K562 (cell line): Measurements from ENCODE around the gene LRRC7. TPM values are rescaled to one million over a fixed set of nuclear protein-coding genes. Genes with fewer than 3 reads are reported as not detected.

Experiments
- ATAC-seq: fragments of 200-7000 bp; cut with Tn5 transposase; 3 replicates; pipeline ENCODE4 v1.9.1; 2020; ENCODE audit warnings: moderate library complexity
- BruUV-seq: library from RNA; stranded (reverse); fragments of 400-500 nt; replicated peaks from 2 replicates; lab custom pipeline; 2021; lab: Mats Ljungman, UMichigan
- CTCF ChIA-PET: fragments of 300-600 bp; formaldehyde crosslinking; extraction: SDS; loops from one replicate; lab custom pipeline; 2021; ENCODE audit warnings: low intra/inter-chr PET ratio; lab: Yijun Ruan, JAX
- POLR2A ChIA-PET: fragments of 300-600, 350-650 bp; sonication (Branson Sonifier 250); formaldehyde crosslinking; extraction: SDS; loops from one replicate; lab custom pipeline; 2021; ENCODE audit warnings: antibody characterized with exemption, inconsistent platforms; lab: Yijun Ruan, JAX
- DNase-seq, 4 experiments: peaks; one replicate each; pipeline versions ENCODE4 v3.0.0 to v3.0.0-alpha.2; 2011 to 2018; ENCODE audit warnings: low spot score in 3 of 4, mixed read lengths in 3 of 4; ENCODE audit errors: extremely low read depth in 1 of 4
- FAIRE-seq: peaks from 2 replicates; lab custom pipeline; 2011; peaks lifted over from hg19 to GRCh38; lab: Jason Lieb, UNC
- H2AFZ ChIP-seq: 2 replicates; pipeline ENCODE4 v1.6.0; 2011; ENCODE audit warnings: low read depth, low read length, control low read depth, inconsistent platforms
- H3K27ac ChIP-seq: fragments of 200-600 bp; 3 replicates; pipeline ENCODE4 v1.8.0; 2011; ENCODE audit warnings: low read depth, mild to moderate bottlenecking, control low read depth, inconsistent platforms, low read length, moderate library complexity, mixed read lengths; ENCODE audit errors: extremely low read depth
- H3K27me3 ChIP-seq, 2 experiments: fragments of 300-600 bp in 1 of 2; 2 replicates in 1 of 2; 3 replicates in 1 of 2; pipeline versions ENCODE4 v1.6.0 to v1.8.0; 2011; ENCODE audit warnings: inconsistent platforms in 2 of 2, low read length in 2 of 2, mild to moderate bottlenecking in 1 of 2, mixed read lengths in 1 of 2, moderate library complexity in 1 of 2; ENCODE audit not compliant: control insufficient read depth in 2 of 2, insufficient read depth in 2 of 2
- H3K36me3 ChIP-seq: fragments of 300-600 bp; 3 replicates; pipeline ENCODE4 v1.8.0; 2011; ENCODE audit warnings: mild to moderate bottlenecking, low read length, inconsistent platforms; ENCODE audit not compliant: control insufficient read depth, insufficient read depth
- H3K4me1 ChIP-seq, 2 experiments: fragments of 200-600 bp in 1 of 2; replicated peaks in 1 of 2; 2 replicates in 1 of 2; 3 replicates in 1 of 2; pipeline versions ENCODE4 v1.5.1 to v1.8.0; 2011; ENCODE audit warnings: inconsistent platforms in 2 of 2, low read length in 2 of 2, mild to moderate bottlenecking in 1 of 2, mixed read lengths in 1 of 2, moderate library complexity in 1 of 2; ENCODE audit not compliant: control insufficient read depth in 2 of 2, insufficient read depth in 2 of 2
- H3K4me2 ChIP-seq: 2 replicates; pipeline ENCODE4 v1.6.1; 2011; ENCODE audit warnings: low read length, control low read depth, inconsistent platforms, mixed read lengths; ENCODE audit not compliant: insufficient read depth
- H3K4me3 ChIP-seq: fragments of 200-600 bp; sonication (generic), shearing (Covaris generic); 2 replicates; pipeline ENCODE4 v1.5.1; 2016; ENCODE audit warnings: control low read depth, inconsistent platforms
- H3K79me2 ChIP-seq: fragments of 200-600 bp; 3 replicates; pipeline ENCODE4 v1.8.0; 2011; ENCODE audit warnings: low read length, inconsistent platforms; ENCODE audit not compliant: control insufficient read depth, insufficient read depth
- H3K9ac ChIP-seq, 2 experiments: 2 replicates each; pipeline versions ENCODE4 v1.6.0 to v1.6.1; 2011; ENCODE audit warnings: low read depth in 2 of 2, low read length in 2 of 2, control low read depth in 1 of 2, inconsistent platforms in 1 of 2, mild to moderate bottlenecking in 1 of 2, mixed read lengths in 1 of 2; ENCODE audit not compliant: insufficient read depth in 1 of 2
- H3K9me1 ChIP-seq: one replicate; pipeline ENCODE4 v1.6.0; 2011; ENCODE audit warnings: inconsistent platforms, mild to moderate bottlenecking, low read length, moderate library complexity; ENCODE audit not compliant: control insufficient read depth, insufficient read depth
- H3K9me3 ChIP-seq: replicated peaks from 2 replicates; pipeline ENCODE4 v1.5.1; 2011; ENCODE audit warnings: low read depth, low read length, inconsistent platforms; ENCODE audit not compliant: control insufficient read depth, insufficient read depth
- H4K20me1 ChIP-seq: replicated peaks from 2 replicates; pipeline ENCODE4 v1.6.1; 2011; ENCODE audit warnings: low read length, inconsistent platforms, mixed read lengths; ENCODE audit not compliant: control insufficient read depth, insufficient read depth
- ELF1 ChIP-seq: fragments of 200-800 bp; sonication (Bioruptor generic); IDR thresholded peaks from 2 replicates; pipeline ENCODE4 v1.6.1; 2016; ENCODE audit warnings: missing genetic modification characterization, missing compliant biosample characterization
- FUS ChIP-seq: fragments of 200-400 bp; formaldehyde crosslinking; optimal IDR thresholded peaks from 2 replicates; pipeline ENCODE3; 2017; ENCODE audit warnings: low read depth, low read length
- HNRNPK ChIP-seq: fragments of 200-400 bp; formaldehyde crosslinking; IDR thresholded peaks from one replicate; pipeline ENCODE4 v1.6.1; 2018; ENCODE audit warnings: mild to moderate bottlenecking, low read depth, low read length; ENCODE audit not compliant: poor library complexity, severe bottlenecking
- ILF3 ChIP-seq: fragments of 450-650 bp; IDR thresholded peaks from 2 replicates; pipeline ENCODE4 v1.6.1; 2018; ENCODE audit warnings: antibody characterized with exemption, mild to moderate bottlenecking, moderate library complexity, borderline replicate concordance
- ILK ChIP-seq: fragments of 450-650 bp; IDR thresholded peaks from 2 replicates; pipeline ENCODE4 v1.6.1; 2016; ENCODE audit warnings: missing genetic modification characterization, low read depth, mild to moderate bottlenecking, missing compliant biosample characterization, moderate library complexity, borderline replicate concordance
- MCM7 ChIP-seq, 2 experiments: fragments of 450-650 bp; IDR thresholded peaks; 2 replicates each; pipeline ENCODE4 v1.6.1; 2016 to 2018
- MTA3 ChIP-seq: fragments of 450-650 bp; formaldehyde crosslinking; IDR thresholded peaks from 2 replicates; pipeline ENCODE4 v1.6.1; 2017; ENCODE audit warnings: mild to moderate bottlenecking, borderline replicate concordance
- NFATC3 ChIP-seq: fragments of 450-650 bp; IDR thresholded peaks from 2 replicates; pipeline ENCODE4 v1.6.1; 2017; ENCODE audit warnings: mild to moderate bottlenecking
- RAD21 ChIP-seq, 2 experiments: fragments of 250-450 bp in 1 of 2; fragments of 450-650 bp in 1 of 2; sonication (Bioruptor Pico) in 1 of 2; formaldehyde crosslinking in 1 of 2; IDR thresholded peaks in 1 of 2; conservative IDR thresholded peaks in 1 of 2; 2 replicates each; pipeline versions ENCODE4 v1.4.0 to v1.8.0; 2020 to 2022; ENCODE audit warnings: mild to moderate bottlenecking in 2 of 2, moderate library complexity in 1 of 2
- RAD51 ChIP-seq: fragments of 450-650 bp; IDR thresholded peaks from 2 replicates; pipeline ENCODE4 v1.7.1; 2016; ENCODE audit warnings: low read depth, mild to moderate bottlenecking, borderline replicate concordance
- SMARCE1 ChIP-seq: fragments of 450-650 bp; IDR thresholded peaks from 2 replicates; pipeline ENCODE4 v1.7.1; 2016; ENCODE audit warnings: mild to moderate bottlenecking
- TFE3 ChIP-seq: fragments of 450-650 bp; formaldehyde crosslinking; IDR thresholded peaks from 2 replicates; pipeline ENCODE4 v1.4.0; 2020; ENCODE audit warnings: mild to moderate bottlenecking, mixed read lengths
- ZBTB49 ChIP-seq: sonication (generic); formaldehyde crosslinking; IDR thresholded peaks from 2 replicates; pipeline ENCODE4 v1.8.0; 2022; ENCODE audit warnings: missing genetic modification reagents, mild to moderate bottlenecking, borderline replicate concordance
- ZNF124 ChIP-seq: sonication (generic); formaldehyde crosslinking; IDR thresholded peaks from 2 replicates; pipeline ENCODE4 v1.8.1; 2022; ENCODE audit warnings: missing genetic modification reagents
- WGBS: fragments of 100-300 bp; shearing (Covaris generic); methylation state at CpG from one replicate; pipeline ENCODE4 v1.1.6; 2016; ENCODE audit warnings: low coverage, mixed read lengths; ENCODE audit not compliant: insufficient coverage; ENCODE audit errors: missing lambda C conversion rate; 5-methylcytosine and 5-hydroxymethylcytosine counted together
- in situ Hi-C: fragments of 300-500 bp; cut with MboI; formaldehyde crosslinking; loops from 4 replicates; pipeline ENCODE4 v1.15.0; 2018; ENCODE audit warnings: inconsistent platforms, mixed read lengths
- intact Hi-C: fragments of 100-400 bp; cut with micrococcal nuclease; formaldehyde crosslinking; loops from 2 replicates; pipeline ENCODE4 v1.14.2; 2022
- polyA plus RNA-seq, 8 experiments: library from polyadenylated mRNA; depleted of rRNA in 4 of 8; stranded (reverse) in 5 of 8; unstranded in 3 of 8; fragments of >200 nt; fragmentation: Nextera tagmentation in 2 of 8; fragmentation: Illumina TruSeq in 1 of 8; extraction: Ambion mirVana in 2 of 8; extraction: Trizol in 1 of 8; gene quantifications; 2 replicates each; pipeline versions ENCODE4 v1.2.1 to v1.2.3, GENCODE V29; 2011 to 2014; ENCODE audit warnings: inconsistent platforms in 1 of 8, missing spikeins in 1 of 8
- total RNA-seq, 7 experiments: library from RNA; depleted of rRNA in 6 of 7; stranded (reverse); fragments of >200 nt in 6 of 7; fragmentation: Illumina TruSeq in 2 of 7; extraction: Trizol in 2 of 7; gene quantifications; 2 replicates each; pipeline versions ENCODE4 v1.2.1 to v1.2.3, GENCODE V29; 2011 to 2021; ENCODE audit warnings: low replicate concordance in 1 of 7

The LRRC7 gene
- total and polyA plus RNA-seq, 9 of the 15 experiments (the other 6 are each of a cell fraction or from before 2014, with no cell fraction given): 0.09 to 0.94 (median 0.49) TPM

GRCh38 chr1:69852706-69853105, 285.0 kb downstream of the LRRC7 start (continued):
- no peak for TF ChIP-seq RAD21 (CRISPR knock-in tag; conservative IDR thresholded peaks at IDR 0.05 in 1 of 2, IDR thresholded peaks at IDR 0.05 in 1 of 2)

DNA sequence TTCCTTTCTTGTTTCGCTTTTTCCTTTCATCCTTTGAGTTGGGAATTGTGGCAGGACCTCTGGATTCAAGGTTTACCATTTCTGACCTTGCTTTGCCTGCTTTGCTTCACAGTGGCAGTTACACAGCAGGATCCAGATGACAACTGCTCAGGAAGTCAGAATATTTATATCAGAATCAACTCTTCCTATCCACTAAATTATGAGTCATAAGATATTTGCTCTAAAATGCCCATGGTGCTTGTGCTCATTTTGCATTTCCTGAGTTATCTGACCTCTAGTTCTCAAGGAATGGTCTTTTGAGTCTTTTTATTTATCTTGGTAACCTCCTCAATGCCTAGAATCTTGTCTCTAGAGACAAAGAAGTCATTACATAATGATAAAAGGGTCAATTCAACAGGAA, 290.8 kb downstream of the LRRC7 start:
- no peak for ATAC-seq

DNA sequence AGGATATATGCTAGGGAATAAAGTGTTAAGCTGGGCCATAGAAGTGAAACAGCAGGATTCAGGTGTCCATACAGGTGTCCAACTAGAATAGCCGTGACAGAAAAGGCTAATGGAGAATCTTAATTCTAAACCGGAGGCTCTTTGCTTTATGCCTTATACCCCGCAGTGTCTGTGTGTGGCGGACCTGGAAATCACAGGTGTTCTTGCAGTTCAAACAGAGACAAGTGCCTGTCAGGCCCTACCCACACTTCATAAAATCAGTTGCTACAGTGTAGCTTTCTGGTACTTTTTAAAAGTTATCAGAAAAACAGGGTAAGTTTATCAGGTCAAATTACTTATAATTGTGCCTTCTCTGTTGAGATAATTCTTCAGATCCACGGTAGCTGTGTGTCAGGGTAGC, 293.9 kb downstream of the LRRC7 start:
- WGBS: 0% methylated on average over 5 of the region's 5 CpGs
- no peak for ATAC-seq
- TF ChIP-seq RAD51 (no peak), ILK (no peak), ZBTB49 (CRISPR knock-in tag) (no peak), FUS (no peak), TFE3 (CRISPR knock-in tag) (no peak)

More for the DNA sequence above, 290.8 kb downstream of the LRRC7 start:
- BruUV-seq: no TSS peak
- Histone ChIP-seq H3K27ac (no peak overlapping the region), H3K36me3 (no peaks in the 10 kb centered on the region), H3K27me3 (no peaks in the 10 kb centered on the region), H3K79me2 (no peaks in the 10 kb centered on the region), H3K9ac (no peak overlapping the region)
- no peak for FAIRE-seq
- in situ Hi-C loops: no loop called here
- WGBS: 0% methylated on average over 1 of the region's 1 CpG
- TF ChIP-seq ZNF124: no peak
- TF ChIP-seq ELF1 (tag): no peak
- TF ChIP-seq ILF3: no peak
- no peak for TF ChIP-seq HNRNPK
- no peak for TF ChIP-seq MCM7 (IDR thresholded peaks at IDR 0.05)
- TF ChIP-seq MTA3: no peak
- no peak for TF ChIP-seq NFATC3
- no peak for TF ChIP-seq SMARCE1
- TF ChIP-seq, all 486 proteins: peak for 0
- no peaks in the 10 kb centered on the region for H3K9me3 ChIP-seq
- ChIA-PET POLR2A (no interaction called here), CTCF (interaction anchor here (0.6 kb wide), 1 partner anchor 1933 kb away, joined by 3 read pairs; no protein-coding TSS in a partner anchor)
- no peak overlapping the region for H3K4me2 ChIP-seq
- no peaks in the 10 kb centered on the region for H4K20me1 ChIP-seq
- H3K4me3 ChIP-seq: no peak overlapping the region
- intact Hi-C loops: no loop called here
- H3K9me1 ChIP-seq: no peaks in the 10 kb centered on the region
- no peak for DNase-seq
- no peak overlapping the region for H2AFZ ChIP-seq
- H3K4me1 ChIP-seq: no peaks in the 10 kb centered on the region

More for the DNA sequence above, 293.9 kb downstream of the LRRC7 start:
- no peaks in the 10 kb centered on the region for H3K79me2 ChIP-seq
- DNase-seq (no peak), FAIRE-seq (no peak)
- H3K27ac ChIP-seq: no peak overlapping the region
- H3K27me3 ChIP-seq: no peaks in the 10 kb centered on the region
- no peaks in the 10 kb centered on the region for H3K36me3 ChIP-seq
- no TSS peak for BruUV-seq
- intact Hi-C loops (no loop called here), in situ Hi-C loops (no loop called here)
- no peaks in the 10 kb centered on the region for H3K4me1 ChIP-seq
- no peaks in the 10 kb centered on the region for H3K9me1 ChIP-seq
- ChIA-PET POLR2A (interaction anchor here (0.6 kb wide), 1 partner anchor 110 kb away, joined by 3 read pairs; no protein-coding TSS in a partner anchor), CTCF (no interaction called here)
- no peaks in the 10 kb centered on the region for H3K9me3 ChIP-seq
- H4K20me1 ChIP-seq: no peaks in the 10 kb centered on the region
- no peak overlapping the region for H3K4me3 ChIP-seq
- H2AFZ ChIP-seq: no peak overlapping the region
- no peak overlapping the region for H3K9ac ChIP-seq
- no peak overlapping the region for H3K4me2 ChIP-seq
